A172 (cell line): ENCODE results near the gene OSTN. TPM values are rescaled to one million over a fixed set of nuclear protein-coding genes. Genes with fewer than 3 reads are reported as not detected.
A peak's percentile ranks its signal among the peaks of the same experiment; 100 is the strongest.
"Not testable (repeated sequence)": the region's sequence is repeated elsewhere in the genome, so short reads cannot be mapped to it uniquely, and the experiment has no call there.

Experiments used
- DNase-seq: peaks from one replicate; pipeline ENCODE4 v3.0.0-alpha.2; 2015; ENCODE audit warnings: low spot score
- total RNA-seq: library from RNA; depleted of rRNA; stranded (reverse); fragments of >200 nt; shearing (Covaris generic); gene quantifications from 2 replicates; pipeline ENCODE4 v1.2.3, GENCODE V29; 2014

OSTN gene
- total RNA-seq, 1 experiment from 2014 or later = not detected

DNA sequence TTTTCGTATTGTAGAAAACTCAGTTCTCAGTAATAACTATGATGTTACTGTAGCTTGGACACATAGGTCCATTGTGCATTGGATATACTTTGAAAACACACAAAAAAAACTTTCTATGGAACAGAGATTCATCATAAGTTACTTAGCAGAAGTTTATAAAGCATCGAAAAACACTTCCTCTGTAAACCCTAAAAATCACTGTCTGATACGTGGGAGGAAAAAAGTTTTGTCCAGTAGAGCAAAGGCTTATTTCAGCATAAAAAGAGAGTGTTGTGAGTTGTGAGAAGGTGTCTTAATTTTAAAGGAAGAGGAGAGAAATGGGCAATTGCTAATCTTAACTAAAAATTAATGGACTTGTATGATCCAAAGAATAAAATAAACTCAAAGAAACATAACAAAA lies 64.8 kb downstream of the OSTN start:
- no peak for DNase-seq

DNA sequence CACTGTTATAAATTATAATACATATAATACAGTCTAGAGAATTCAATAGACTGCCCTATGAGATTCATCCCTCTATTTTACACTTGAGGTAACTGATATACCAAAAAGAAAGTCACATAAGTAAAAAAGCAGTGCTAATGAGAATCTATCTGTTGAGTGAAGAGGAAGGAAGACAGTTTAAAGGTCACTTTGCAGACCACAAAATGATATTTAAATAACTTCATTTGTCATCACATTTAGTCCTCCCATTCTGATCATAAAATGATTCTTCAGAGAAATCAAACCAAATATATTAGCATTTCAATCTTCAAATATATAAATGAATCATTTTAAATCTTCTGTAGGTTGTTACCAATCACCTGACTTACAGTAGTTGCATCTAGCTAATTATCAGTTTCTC lies 69.7 kb downstream of the OSTN start:
- DNase-seq = no peak

DNA sequence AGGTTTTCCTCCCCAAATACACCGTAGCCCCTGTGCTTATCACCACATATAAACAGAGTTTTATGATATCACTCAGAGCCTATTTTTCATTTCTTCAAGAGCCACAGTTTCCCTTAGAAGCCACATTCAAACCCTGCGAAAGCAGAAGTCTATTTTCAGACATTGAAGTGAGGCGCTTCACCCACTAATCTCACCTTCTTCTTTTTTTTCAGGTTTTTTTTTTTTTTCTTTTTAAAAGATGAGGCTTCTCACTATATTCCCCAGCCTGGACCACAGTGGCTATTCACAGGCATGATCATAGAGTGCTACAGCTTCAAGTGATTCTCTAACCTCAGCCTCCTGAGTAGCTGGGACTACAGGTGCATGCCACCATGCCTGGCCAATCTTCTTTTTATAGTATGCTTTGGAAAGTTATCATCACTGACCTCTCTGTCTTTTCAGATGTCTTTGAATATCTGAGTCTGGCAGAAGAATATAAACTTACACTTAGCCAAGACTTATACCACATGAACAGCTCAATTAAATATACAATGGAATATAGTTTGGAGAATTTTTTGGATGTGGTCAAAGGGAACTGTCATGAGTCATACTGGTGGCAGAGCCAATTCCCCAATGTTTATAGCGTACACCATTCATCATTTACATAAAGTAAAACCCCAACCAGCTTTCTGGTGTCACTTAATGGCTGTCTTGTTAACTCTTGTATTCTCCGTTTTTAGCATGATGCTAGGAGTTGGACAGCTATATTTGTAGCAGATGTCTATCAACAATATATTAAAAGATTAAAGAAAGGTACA lies 70.4 kb downstream of the OSTN start:
- DNase-seq = peak; percentile 46

DNA sequence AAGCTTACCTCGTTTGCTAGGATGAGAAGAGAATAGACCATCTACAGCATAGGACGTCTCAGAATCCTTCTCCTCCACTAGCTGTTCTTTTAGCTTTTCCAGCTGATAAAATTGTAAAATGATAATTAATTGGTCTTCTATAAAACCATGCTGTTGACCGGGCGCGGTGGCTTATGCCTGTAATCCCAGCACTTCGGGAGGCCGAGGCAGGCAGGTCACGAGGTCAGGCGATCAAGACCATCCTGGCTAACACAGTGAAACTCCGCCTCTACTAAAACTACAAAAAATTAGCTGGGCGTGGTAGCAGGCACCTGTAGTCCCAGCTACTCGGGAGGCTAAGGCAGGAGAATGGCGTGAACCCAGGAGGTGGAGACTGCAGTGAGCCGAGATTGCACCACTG lies 76.2 kb downstream of the OSTN start:
- DNase-seq = not testable (repeated sequence)

DNA sequence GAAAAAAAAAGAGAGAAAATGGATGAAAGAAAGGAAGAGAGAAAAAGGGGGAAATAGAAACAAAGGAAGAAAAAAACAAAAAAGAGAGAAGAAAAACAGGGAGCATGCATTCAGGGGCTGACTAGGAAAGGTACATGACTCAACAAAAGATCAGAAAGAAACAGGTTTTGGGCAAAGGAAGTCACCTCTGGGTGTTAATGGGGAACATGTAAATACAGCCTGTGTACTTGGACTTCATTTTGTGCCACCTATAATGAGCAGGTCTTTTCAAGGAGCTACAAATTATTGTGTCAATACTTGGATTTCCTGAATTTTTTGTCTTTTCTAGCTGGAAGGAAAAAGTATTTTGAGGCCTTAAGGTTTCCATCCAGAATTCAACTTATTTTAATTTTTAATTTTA lies 76.7 kb downstream of the OSTN start:
- no peak for DNase-seq

DNA sequence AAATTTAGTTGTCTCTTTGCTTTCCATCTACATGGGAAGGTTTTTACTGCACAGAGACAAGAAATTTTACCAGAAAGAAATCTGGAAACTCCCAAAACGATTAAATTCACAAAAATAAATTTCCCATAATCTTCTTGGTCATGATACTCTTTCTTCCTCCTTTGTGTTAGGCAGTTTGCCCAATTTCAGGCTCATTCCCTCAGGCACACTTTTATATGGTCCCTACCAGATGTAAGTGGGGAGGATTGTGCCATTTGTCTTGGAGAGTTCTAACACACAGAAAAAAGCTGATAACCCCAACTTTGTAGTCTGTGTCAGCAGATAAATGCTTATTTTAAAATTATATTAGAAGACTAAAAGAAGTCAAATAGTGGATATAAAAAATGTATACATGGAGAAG lies 81.1 kb downstream of the OSTN start:
- DNase-seq = no peak

DNA sequence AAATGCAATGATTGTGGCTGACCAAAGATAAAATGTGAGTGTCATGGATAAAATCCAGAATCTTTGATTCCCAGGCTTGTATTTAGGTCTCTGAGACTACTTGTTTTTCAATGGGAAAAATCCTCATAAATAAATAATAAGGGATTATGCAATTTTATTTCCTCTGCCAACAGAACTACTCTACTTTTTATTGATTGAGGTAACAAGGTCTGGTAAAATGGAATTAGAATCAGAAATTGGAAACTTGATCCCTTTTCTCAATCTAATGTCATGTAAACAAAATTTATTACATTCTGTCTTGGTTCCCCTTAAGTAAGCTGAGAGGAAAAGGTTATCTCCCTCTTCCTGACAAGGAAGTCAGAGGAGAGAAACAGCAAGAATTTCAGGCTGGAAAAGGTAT lies 81.8 kb downstream of the OSTN start:
- no peak for DNase-seq

DNA sequence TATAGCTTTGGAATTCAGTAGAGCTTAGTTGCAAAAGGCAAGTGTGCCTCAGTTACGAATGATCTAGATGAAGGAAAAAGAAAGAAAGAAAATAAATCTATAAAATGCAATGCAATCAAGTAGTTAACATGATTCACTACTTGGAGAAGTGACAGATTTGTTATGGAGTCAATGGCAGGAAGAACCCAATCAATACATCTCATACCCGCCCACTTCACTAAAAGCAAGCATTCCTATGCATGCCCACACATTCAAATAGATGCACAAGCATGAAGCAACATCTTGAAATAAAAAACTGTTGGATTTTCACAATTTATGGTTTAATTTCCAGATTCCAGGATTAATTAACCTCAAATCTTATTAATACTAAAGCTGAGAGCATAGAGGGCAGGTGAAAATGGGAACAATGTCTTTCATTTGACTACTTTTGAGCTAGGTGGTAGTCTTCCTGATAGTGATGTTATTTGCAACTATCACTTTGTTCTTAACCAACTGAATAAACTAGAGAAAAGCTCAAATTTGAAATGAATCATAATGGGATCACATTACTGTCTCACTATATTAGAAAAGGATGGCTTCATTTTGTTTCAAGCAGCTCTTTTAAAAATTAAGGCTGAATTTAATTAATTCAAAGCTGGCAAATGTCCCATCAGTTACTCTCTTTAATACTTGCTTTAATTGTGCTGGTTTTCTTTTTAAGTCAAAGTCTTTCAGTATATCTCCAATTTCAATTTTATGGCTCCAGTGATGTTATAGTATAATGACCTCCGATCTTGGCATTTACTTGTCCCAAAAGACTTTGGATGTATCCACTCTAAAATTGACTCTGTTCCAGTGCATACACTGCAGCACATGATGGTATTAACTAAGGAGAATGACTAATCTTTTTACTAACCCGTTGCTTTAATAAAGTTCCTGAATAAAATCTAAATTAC lies 83.5 kb downstream of the OSTN start:
- DNase-seq = no peak

DNA sequence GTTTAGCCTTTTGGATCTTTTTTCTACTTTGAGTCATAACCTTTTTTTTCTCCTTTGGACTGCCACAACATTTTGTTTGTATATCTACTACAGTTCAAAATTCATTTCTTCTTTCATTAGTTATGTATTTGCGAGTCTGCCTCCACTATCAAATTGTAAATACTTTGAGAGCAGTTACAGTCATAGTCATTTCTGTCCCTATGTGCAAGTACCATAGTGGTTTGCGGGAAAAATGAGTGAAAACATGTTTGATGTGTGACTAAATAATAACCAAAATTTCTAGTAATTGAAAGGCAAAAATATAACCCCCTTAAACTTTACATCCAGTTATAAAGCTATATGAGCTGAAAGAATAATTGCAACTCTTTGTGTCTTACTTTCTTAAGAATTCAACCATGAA lies 84.4 kb downstream of the OSTN start:
- DNase-seq = no peak

DNA sequence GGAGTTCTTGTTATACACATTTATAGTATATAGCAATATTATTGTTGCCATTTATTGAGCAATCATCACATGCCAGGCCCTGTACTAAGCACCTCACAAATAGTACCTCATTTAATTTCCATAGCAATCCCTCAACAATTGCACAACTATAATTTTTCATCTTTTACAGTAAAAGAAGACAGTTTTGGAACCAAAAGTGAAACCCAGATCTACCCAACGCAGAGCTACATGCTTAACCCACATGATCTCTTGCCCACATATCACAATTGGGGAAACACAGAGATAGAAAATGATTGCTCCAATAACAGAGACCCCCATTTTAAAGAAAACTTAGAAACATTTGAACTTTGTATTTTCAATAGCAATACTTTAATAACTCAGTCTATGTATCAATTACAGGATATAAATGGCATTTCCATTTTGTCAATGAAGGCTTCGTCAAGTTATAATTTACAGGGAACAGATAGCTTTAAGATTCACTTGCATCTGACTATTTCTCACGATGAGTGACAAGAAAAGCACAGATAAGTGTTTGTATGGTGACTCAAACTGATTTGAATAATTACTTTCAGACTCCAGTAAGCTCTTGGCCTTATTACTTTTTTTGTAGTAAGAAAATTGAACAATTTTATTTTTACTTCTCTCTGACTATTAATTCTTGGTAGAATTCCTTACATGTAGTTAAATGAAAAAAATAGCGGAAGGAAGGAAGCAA lies 91.4 kb downstream of the OSTN start:
- DNase-seq = no peak

DNA sequence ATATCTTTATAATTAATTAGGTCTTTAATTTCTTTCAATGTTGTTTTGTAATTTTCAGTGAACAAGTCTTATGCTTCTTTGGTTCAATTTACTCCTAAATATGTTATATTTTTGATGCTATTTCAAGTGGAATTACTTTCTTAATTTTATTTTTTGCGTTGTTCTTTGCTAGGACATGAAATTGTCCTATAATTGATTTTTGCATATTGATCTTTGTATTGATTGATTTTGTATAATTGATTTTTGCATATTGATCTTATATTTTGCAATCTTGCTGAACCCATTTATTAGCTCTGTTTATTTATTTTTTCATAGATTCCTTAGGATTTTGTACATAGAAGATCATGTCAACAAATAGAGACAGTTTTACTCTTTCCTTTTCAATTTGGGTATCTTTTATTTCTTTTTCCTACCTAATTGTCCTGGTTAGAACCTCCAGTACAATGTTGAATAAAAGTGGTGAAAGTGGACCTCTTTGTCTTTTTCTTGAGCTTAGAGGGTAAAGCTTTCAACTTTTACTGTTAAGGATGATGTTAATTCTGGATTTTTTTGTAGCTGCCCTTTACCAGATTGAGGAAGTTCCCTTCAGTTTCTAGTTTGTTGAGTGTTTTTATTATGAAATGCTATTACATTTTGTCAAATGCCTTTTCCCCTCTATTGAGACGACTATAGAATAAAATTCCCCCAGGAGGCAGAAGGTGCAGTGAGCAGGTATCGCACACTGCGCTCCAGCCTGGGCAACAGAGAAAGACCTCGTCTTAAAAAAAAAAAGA lies 93.4 kb downstream of the OSTN start:
- DNase-seq = no peak

DNA sequence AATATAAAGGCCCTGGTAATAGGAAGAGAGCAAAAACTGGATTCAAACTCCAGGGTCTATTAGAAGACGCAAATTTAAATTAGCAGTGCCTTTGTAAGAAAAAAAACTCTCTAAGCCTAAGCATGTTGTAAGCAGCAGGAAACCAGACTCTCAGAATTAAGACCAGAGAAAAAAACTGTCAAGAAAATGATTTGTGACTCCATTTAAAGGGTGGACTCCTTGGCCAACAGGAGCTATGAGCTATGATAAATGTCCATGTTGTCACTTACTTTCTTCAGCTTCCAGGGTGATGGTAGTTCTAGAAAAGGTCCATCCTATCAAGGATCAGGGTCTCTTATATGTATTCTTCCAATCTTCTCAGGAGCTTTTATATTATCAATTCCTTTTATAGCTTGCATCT lies 95.2 kb downstream of the OSTN start:
- no peak for DNase-seq

DNA sequence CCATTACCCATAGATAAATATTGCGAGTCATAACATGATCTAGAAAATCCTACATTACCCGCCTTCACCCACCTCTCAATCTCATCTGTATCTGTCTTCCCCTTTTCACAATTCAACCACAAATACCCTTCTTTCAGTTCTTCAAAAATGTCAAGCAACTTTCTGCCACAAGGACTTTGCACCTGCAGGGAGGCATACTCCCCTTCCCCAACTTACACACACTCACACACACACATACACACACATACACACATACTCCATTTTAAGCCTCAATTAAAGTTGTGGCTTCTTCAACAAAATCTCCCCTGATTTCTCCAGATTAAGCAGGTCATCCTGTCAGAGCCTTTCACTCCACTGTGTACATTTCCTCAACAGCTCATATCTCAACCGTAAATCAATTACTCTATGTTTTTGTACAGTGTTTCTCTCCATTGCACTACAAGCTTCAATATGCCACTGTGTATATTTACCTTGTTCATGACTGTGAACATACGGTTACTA lies 97.0 kb downstream of the OSTN start:
- DNase-seq = no peak

DNA sequence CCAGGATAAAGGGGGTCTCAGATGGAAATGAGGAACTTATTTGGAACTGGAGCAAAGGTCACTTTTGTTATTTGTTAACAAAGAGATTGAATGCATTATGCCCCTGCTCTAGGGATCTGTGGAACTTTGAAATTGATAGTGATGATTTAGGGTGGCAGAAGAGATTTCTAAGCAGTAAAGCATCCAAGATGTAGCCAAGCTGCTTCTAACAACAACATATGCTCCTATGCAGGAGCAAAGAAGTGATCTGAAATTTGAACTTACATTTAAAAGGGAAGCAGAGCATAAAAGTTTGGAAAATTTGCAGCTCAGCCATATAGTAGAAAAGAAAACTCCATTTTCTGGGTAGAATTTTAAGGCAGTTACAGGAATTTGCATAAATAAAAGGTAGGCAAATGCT lies 99.8 kb downstream of the OSTN start:
- no peak for DNase-seq

DNA sequence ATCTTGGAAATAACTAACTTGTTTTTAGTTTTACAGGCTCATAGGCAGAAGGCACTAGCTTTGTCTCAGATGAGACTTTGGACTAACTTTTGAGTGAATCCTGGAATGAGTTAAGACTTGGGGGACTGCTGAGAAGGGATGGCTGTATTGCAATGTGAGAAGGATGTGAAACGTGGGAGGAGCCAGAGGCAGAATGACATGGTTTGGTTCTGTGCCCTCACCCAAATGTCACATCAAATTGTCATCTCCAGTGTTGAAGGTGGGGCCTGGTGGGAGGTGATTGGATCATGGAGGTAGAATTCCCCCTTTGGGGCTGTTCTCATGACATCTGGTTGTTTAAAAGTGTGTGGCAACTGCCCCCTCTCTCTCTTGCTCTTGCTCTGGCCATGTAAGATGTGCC lies 101.4 kb downstream of the OSTN start:
- no peak for DNase-seq

DNA sequence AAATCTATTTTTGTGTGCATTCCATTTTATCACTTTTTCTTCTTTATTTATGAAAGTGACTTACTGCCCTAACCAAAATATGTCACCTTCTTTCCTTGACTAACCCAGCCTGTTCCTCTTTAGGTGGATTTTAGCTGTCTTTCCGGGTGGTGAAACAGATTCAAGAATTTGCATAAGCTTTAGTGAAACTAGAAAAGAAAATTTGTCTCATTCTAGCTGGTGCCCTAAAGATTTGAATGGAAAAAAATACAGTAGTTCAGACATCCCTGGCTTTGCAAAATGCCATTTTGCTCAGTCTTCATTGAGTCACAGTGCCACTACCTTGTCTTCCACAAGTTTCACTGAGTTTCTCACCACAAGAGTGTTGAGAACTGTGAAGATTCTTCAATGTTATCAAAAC lies 102.0 kb downstream of the OSTN start:
- DNase-seq = no peak

DNA sequence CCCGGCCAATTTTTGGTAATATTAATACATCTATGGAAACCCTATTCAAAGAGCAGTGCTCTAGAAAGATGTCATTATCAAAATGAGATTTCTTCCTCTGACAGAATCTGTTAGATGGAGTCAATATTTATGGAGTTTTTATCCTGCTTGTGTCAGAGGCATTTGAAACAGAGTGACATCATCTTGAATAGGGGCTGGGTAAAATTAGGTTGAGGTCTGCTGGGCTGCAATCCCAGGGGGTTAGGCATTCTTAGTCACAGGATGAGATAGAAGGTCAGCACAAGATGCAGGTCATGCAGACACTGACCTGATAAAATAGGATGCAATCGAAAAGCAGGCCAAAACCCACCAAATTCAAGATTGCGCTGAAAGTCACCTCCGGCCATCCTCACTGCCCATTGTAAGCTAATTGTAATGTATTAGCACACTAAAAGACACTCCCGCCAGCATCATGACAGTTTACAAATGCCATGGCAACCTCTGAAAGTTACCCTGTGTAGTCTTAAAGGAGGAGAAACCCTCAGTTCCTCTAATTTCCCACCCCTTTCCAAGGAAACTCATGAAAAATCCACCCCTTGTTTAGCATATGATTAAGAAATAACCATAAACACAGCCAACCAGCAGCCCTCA lies 102.9 kb downstream of the OSTN start:
- DNase-seq = no peak

DNA sequence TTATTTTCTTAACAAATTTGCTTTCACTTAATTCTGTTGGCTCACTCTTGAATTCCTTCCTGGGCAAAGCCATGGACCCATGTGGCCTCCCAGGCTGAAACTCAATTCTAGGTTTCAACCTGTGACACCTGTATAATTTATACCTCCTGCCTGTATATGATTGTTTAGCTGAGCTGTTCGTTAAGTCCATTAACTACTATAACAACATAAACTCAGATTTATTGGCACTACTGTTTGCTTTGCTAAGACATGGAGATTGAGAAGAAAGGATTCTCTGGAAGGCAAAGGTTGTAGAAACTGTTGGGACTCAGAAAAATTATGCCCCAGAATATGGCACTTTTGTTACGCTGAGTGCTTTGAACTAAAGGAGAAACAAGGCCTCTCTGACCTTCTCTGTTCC lies 103.4 kb downstream of the OSTN start:
- DNase-seq = no peak

DNA sequence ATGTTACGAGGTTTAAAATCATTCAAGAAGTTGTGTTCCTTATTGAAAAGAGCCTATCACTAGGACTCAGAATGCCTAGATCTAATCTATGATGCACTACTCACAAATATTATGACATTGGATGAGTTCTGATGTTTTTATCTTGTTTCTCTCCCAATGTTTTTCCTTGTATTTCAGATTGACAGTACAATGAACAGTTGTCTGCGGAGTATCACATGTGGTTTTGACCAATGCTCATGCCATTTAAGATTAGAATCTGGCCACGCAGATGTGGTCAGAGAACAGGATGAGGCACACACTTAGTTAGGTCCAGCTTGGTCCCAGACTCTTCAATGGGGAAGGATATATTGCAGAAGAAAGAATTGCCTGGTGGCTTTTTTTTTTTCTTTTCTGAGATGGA lies 104.6 kb downstream of the OSTN start:
- DNase-seq = no peak

DNA sequence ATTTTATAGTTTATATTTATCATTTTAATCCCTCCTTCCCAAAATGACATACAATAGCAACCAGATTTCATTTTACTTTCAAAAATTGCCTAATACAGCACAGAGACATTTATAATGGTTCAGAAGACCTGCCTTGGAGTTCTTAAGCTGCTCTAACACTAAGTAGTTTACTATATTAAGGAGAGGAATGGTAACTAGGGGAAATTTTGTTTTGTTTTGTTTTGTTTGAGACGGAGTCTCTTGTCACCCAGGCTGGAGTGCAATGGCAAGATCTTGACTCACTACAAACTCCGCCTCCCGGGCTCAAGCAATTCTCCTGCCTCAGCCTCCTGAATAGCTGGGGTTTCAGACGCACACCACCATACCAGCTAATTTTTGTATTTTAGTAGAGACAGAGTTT lies 107.4 kb downstream of the OSTN start:
- DNase-seq = no peak

DNA sequence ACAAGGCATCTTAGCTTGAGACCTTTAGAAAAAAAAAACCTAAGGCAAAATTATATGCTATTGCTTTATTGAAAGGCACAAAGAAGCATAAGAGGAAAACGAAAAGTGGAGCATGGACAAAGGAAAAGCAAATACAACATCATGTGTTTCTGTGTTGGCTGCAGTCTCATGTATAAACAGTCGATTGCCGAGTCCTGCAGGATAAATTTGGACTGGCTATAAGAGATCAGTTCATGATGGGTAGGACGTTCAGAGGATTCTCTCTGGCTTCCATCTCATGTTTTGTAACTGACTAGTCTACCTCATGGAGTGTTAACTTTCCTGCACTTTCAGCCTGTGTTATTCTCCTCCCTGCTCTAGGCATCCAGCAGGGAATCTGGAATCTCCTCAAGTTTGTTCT lies 108.3 kb downstream of the OSTN start:
- no peak for DNase-seq
